ENCODE measurements around the gene PRM2. TPM values are rescaled to one million over a fixed set of nuclear protein-coding genes. Genes with fewer than 3 reads are reported as not detected.

PRM2 gene
- not detected in 2 replicates for total RNA-seq (2021)
- long read RNA-seq, result 0 reads

GRCh38 chr16:11276143-11276895, at the start of gene PRM2:
Gene PRM2 (minus strand): TSS chr16:11276480. CDS start chr16:11276370, 110 bp downstream.
- H3K4me1 ChIP-seq (ENCODE audit: insufficient read depth, low read length), result no peaks in the 10 kb centered on the region; the same call in 1 of the 2 replicates
- no peak within 1 kb of the TSS for H4K8ac ChIP-seq (replicated peaks; ENCODE audit: insufficient read length, low read depth, low read length)
- H3K56ac ChIP-seq (ENCODE audit: insufficient read length, low read depth, low read length), result no peak within 1 kb of the TSS
- H3K9me3 Mint-ChIP-seq, result peaks cover 0 to 7% of the 10 kb centered on the region in 2 experiments; a peak in 3 of 5 replicates
- no peak within 1 kb of the TSS for H2BK120ac ChIP-seq (ENCODE audit: low read depth, low read length, poor library complexity, severe bottlenecking)
- no peak within 1 kb of the TSS for H3K23ac ChIP-seq (ENCODE audit: insufficient read length, low read depth, low read length)
- H3T11ph ChIP-seq (ENCODE audit: low read length), result no peak within 1 kb of the TSS
- H3K4me3 Mint-ChIP-seq, result no peak within 1 kb of the TSS
- peak within 1 kb of the TSS in 1 of 3 experiments; percentile 87; a peak in 1 of 7 replicates for H3K27ac Mint-ChIP-seq
- no peaks in the 10 kb centered on the region for H3K36me3 Mint-ChIP-seq (ENCODE audit: insufficient read depth in 1 of 3, low read depth in 3 of 3)
- H3K9ac ChIP-seq (ENCODE audit: extremely low read depth, insufficient read length, low read length), result no peak within 1 kb of the TSS
- no peaks in the 10 kb centered on the region for H4K20me1 ChIP-seq (ENCODE audit: control insufficient read depth, insufficient read depth, insufficient read length)
- no peak within 1 kb of the TSS for H2BK5ac ChIP-seq (ENCODE audit: insufficient read length, low read length)
- H3K4me1 Mint-ChIP-seq, result peaks cover 9 to 16% of the 10 kb centered on the region in 2 experiments
- no peaks in the 10 kb centered on the region for H3K79me1 ChIP-seq (ENCODE audit: insufficient read depth, low read depth, low read length, poor library complexity, severe bottlenecking)
- H4K5ac ChIP-seq (ENCODE audit: insufficient read length, low read depth, low read length), result no peak within 1 kb of the TSS
- DNase-seq, result no peak
- no peak within 1 kb of the TSS for H3K27ac ChIP-seq (ENCODE audit: insufficient read length, low read depth, low read length)
- no peak within 1 kb of the TSS for H2BK12ac ChIP-seq (ENCODE audit: insufficient read length, low read depth, low read length)
- H3K4ac ChIP-seq (ENCODE audit: low read depth, low read length), result no peak within 1 kb of the TSS
- no peak within 1 kb of the TSS for H4K91ac ChIP-seq (ENCODE audit: insufficient read length, low read depth, low read length)
- no peak within 1 kb of the TSS for H2AFZ ChIP-seq (ENCODE audit: low read length)
- no peak within 1 kb of the TSS for H3K4me2 ChIP-seq (ENCODE audit: insufficient read depth, insufficient read length, low read length)
- H2AK5ac ChIP-seq (ENCODE audit: insufficient read length, low read length), result no peak within 1 kb of the TSS
- TF ChIP-seq CTCF (conservative IDR thresholded peaks at IDR 0.05), result no peak
- H3K23me2 ChIP-seq (ENCODE audit: insufficient read length, low read depth, low read length, poor library complexity, severe bottlenecking), result no peaks in the 10 kb centered on the region
- H2BK20ac ChIP-seq (ENCODE audit: low read depth, low read length, poor library complexity, severe bottlenecking), result no peak within 1 kb of the TSS
- H3K79me2 ChIP-seq (ENCODE audit: insufficient read depth, low read length), result no peaks in the 10 kb centered on the region
- no peak within 1 kb of the TSS for H2BK15ac ChIP-seq (ENCODE audit: low read depth, low read length)
- H3K18ac ChIP-seq (ENCODE audit: insufficient read length, low read depth, low read length), result no peak within 1 kb of the TSS
- H3K14ac ChIP-seq (ENCODE audit: insufficient read depth, low read length), result no peak within 1 kb of the TSS; the same call in 1 of the 2 replicates
- H3K9me3 ChIP-seq (ENCODE audit: control insufficient read depth, low read depth, low read length), result no peaks in the 10 kb centered on the region
- no peaks in the 10 kb centered on the region for H3K27me3 ChIP-seq (ENCODE audit: insufficient read depth, low read length)
- H3K27me3 Mint-ChIP-seq (ENCODE audit: low read depth), result no peaks in the 10 kb centered on the region; the same call in 1 of the 2 replicates
- no CpG with 5 or more reads among the region's 26 CpGs for WGBS (ENCODE audit: extremely low coverage, insufficient read length, low lambda C conversion rate)

All from H9 (cell line).